Stimulated activated CD4-positive, alpha-beta T cell treated with anti-CD3 and anti-CD28 coated beads, TNF-alpha, amount 100 ng/mL, for 4 hours (primary cell): Measurements from ENCODE around the gene GPBP1L1.
"Not testable (repeated sequence)": the region's sequence is repeated elsewhere in the genome, so short reads cannot be mapped to it uniquely, and the experiment has no call there.

ENCODE experiments used
- DNase-seq, 3 experiments: peaks; one replicate each; pipeline ENCODE4 v3.0.0-alpha.2; 2020; ENCODE audit warnings: low read depth in 3 of 3

GPBP1L1 gene

DNA sequence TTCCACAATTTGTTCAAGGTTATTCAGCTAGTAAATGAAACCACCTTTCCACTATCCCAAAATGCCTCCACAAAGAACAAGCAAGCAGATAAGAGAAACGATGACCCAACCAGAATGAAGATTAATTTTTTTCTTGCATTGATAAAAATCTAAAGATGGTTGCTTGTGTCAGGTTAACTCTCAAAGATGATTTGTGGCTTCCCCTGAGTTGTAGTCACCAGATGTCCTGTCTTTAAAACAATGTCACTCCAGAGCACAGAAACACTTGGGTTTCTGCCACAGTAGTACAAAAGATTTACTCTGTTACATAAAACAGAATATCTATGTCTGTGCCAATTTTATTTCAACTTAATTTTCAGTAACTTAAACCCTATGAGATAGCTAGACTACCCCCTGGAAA is 51.1 kb downstream of the GPBP1L1 start:
- no peak for DNase-seq

DNA sequence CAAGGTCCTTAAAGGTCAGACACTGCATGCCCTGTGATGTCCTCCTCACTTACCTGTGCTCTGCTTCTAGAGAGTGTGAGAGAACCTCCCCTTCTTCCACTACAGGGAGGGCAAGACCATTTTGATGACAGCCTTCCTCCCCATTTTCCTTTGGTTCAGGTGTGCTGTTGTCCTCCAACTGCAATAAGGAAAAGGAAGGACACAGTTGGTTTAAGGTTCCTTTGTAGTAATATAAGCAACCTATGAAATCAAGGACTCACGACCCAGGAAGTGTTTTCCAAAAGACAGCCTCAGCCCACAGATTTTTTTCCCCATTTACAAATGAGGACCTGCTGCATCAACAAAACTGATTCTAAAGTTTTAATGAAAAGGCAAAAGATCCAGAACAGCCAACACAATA is 55.9 kb downstream of the GPBP1L1 start:
- no peak for DNase-seq

DNA sequence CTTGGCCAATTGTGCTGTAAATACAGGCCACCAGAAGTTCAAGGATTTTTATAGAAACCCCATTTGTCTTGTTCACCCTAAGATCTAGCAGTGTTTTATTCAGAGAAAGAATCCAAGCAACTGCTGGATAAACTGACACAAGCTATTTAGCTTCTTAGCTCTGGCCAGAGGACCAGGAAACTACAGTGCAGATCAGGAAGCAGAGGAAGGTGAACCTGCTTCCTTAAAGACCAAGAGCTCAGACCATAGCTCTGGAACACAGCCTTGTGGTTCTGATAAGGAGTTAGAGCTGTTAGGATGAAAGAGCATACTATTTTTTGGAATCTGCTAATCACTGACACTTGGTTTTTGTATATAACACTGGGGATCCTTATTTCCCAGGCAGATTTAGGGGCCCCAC is 57.3 kb downstream of the GPBP1L1 start:
- DNase-seq = no peak

- no peak for DNase-seq
Observed at GRCh38 chr1:45623972-45624371, 62.4 kb downstream of the GPBP1L1 start, which contains the start of gene CCDC17. Gene CCDC17 (minus strand): TSS chr1:45624054. CDS start chr1:45623909, 145 bp downstream.

DNA sequence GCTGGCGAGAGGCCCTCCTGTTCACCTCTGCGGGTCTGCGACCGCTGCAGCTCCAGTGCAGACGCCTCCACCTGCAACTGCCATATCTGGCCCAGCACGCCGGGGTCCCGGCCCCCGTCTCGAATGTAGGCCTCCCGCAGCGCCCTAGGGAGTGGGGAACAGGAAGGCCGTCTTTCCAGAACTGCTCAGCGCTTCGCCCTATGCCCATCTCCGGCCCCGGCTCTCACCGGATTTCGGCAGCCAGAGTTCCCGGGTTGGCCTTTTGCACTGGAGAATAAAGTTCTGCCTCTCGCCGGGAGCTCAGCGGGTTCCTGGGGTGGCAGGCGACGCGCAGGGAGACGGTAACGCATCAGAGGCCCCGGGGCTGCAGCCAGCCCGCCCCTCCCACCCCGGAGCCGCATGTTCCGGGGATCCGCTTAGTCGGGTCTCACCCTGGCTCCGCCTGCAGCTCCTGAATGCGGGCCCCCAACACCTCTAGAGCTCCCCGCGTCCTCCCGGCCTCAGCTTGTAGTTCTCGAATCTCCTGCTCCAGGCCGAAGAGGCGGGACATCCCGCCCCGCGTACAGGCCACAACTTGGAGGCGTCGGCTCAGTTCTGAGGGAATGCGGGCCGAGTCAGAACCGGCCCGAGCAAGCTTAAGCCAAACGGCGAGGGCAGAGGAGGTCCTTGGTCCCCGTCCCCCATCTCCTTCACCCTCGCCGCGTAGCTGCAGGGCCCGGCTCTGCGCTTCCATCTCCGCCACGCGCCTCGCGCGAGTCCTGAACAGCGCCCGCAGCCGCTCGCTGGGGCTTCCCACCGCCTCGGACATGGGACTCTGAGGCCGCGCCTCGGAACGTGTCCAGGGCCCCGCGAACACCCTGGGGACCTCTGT is 63.6 kb downstream of the GPBP1L1 start:
- DNase-seq = no peak

GRCh38 chr1:45621895-45622523 is 64.3 kb downstream of the GPBP1L1 start:
- DNase-seq = no peak

DNA sequence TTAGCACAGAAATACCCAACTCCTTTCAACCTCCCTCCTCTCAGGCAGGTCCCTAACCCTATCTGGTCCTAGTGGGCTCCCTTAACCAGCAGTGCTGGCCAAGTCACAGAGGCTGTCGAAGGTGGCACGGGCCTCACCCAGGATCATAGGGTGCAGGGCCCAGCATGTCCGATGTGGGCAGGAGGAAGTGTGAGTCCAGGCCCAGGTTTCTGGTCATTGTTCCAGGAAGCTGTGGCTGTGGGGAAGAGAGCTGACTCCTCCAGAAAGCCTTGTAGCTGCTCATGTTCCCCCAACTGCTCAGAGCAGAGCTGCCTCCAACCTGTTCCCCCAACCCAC is 64.9 kb downstream of the GPBP1L1 start:
- DNase-seq = no peak

- DNase-seq = no peak
Observed at GRCh38 chr1:45620588-45621500, 65.5 kb downstream of the GPBP1L1 start.

- DNase-seq = no peak
Observed at GRCh38 chr1:45619149-45619921, 67.0 kb downstream of the GPBP1L1 start.

DNA sequence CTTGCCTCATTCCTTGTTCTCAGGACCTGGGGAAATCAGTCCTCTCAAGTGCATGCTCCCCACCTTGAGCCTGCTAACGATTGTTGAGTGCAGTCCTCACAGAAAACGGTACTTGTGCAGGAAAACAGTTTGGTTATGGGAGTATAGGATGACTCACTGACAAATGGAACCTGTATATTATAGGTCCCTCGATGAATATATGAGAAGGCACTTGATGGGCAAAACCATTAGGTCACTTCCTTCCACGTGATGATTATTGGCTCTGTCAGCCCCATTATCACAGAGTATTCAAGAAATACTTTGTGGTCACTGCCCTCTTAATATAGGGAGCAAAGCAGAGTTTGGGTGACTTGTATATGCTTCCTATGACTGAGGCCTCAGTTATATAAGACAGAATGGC is 68.7 kb downstream of the GPBP1L1 start:
- no peak for DNase-seq

DNA sequence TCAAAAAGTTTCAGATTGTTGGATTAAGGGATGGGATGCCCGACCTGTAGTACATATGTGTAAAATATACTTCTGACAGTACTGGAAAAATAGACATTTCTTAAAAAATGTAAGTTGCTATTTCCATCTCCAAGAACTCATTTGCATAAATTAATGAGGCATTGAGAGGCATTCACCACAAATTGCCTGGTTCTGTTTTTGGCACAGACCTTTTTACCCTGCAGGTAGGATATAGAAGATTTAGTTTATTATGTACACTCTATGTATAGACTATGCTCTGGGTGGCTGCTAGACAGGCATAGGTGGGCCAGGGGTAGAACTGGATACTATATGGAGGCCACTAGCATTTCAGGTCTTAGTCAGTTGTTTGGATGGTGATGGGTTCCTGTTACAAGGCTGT is 70.4 kb downstream of the GPBP1L1 start:
- DNase-seq = no peak

- DNase-seq = no peak
Observed at GRCh38 chr1:45612941-45613579, 73.3 kb downstream of the GPBP1L1 start.

DNA sequence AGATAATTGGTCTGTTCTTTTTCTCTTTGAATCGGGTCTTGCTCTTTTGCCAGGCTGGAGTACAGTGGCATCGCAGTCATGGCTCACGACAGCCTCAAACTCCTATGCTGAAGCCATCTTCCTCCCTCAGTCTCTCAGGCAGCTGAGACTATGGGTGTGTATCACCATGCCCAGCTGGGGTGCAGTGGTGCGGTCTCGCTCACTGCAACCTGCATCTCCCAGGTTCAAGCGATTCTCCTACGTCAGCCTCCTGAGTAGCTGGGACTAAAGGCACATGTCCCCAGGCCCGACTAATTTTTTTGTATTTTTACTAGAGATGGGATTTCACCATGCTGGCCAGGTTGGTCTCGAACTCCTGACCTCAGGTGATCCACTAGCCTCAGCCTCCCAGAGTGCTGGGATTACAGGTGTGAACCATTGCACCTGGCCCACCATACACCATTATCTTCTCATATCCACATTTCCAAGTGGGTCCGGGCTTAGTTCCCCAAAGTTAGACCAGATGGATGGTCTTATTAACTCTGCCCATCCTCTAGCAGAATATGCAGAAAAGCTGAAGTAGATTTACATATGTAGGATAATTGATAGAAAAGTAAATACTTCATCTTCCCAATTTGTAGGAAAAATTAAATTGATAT is 75.6 kb downstream of the GPBP1L1 start:
- DNase-seq = no peak

DNA sequence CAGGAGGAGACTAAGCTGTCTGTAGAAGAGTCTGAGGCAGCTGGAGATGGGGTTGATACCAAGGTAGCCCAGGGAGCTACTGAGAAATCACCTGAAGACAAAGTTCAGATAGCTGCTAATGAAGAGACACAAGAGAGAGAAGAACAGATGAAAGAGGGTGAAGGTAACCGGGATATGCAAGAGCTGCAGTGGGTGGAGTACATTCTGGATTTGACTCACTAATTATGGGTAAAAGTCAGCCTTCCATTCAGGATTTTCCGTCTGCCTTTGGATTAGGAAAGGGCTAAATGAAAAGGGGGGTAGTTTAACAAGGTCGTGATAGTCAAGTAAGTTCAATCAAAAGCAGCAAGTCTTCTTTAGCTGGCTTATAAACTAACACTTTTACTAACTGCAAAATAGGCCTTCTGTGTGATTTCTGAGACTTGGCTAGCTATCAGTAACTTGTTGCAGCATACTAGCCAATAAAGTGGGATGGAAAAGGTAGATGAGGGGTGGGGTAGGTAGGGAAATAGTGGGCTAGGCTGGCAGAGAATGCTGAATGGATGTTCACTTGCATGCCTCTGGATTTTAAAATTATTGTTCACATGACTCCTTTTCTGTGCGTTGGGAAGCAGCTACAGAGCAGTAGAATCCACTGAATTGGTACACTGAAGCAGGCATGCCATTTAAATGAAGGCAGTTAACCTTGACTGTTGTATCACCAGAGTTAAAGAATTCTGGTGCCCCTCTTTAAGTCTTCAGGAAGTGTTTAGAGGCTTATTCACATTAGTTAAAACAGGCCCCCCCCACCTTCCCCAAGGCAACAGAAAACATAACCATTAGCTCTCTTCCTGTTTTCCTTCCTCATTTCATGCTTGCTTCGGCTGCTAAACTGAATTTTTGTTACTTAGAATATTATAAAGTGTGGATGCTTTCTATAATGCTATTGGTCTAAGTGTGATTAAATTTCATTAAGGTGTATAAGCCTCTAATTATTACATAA is 77.9 kb downstream of the GPBP1L1 start:
- DNase-seq = no peak

GRCh38 chr1:45607404-45608074 is 78.8 kb downstream of the GPBP1L1 start:
- no peak for DNase-seq

DNA sequence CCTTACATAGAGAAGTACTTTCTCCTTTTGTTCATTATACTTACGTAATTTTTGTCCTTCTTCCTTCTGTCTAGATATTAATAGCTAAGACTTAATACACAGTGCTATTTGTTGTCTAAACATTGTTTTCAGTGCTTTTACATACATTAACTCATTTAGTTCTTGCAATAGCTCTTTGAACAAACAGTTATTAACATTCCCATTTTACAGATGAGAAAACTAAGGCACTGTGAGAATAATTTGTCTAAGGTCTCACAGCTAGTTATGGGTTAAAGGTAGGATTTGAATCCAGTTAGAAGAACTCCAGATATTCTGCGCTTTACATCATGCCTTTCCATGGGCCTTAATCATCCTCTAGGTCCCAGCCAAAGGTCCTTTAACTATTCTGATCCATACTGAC is 82.1 kb downstream of the GPBP1L1 start:
- DNase-seq = no peak

DNA sequence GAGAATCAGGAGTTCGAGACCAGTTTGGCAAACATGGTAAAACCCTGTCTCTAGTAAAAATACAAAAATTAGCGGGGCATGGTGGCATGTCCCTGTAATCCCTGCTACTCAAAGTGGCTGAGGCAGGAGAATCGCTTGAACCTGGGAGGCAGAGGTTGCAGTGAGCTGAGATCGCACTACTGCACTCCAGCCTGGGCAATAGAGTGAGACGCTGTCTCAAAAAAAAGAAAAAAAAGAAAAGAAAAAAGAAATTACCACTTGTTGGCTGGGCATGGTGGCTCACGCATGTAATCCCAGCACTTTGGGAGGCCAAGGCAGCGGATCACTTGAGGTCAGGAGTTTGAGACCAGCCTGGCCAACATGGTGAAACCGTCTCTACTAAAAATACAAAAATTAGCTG is 89.6 kb downstream of the GPBP1L1 start:
- not testable (repeated sequence) for DNase-seq

- DNase-seq = no peak
Observed at GRCh38 chr1:45594412-45594811, 91.9 kb downstream of the GPBP1L1 start.

DNA sequence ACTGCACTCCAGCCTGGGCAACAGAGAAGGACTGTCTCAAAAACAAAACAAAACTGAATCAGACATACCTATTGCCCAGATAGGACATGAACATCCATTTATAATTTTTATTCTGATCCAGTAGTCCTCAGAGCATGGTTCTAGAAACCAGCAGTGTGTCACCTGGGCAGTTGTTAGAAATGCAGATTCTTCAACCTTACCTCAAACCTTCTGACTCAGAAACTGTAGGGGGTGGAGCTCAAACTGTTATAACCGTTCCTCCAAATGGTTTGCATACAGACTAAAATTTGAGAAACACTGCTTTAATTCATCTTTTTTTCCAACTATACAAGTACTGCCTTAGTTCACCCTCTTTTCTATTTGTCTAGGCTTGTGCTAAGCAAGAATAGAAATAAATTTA is 96.5 kb downstream of the GPBP1L1 start:
- no peak for DNase-seq
